A673 (cell line): ENCODE data around the gene NOP16. TPM values are rescaled to one million over a fixed set of nuclear protein-coding genes. Genes with fewer than 3 reads are reported as not detected.

ENCODE experiments used
- BruUV-seq: library from RNA; stranded (reverse); fragments of 400-500 nt; replicated peaks from 2 replicates; lab custom pipeline; 2021; lab: Mats Ljungman, UMichigan
- CTCF ChIA-PET: fragments of 300-600 bp; sonication (Branson Sonifier 250); formaldehyde crosslinking; loops from one replicate; lab custom pipeline; 2022; ENCODE audit warnings: antibody characterized with exemption; lab: Charles Lee
- POLR2A ChIA-PET: fragments of 300-600 bp; sonication (Branson Sonifier 250); formaldehyde crosslinking; loops from one replicate; lab custom pipeline; 2022; ENCODE audit warnings: antibody characterized with exemption; ENCODE audit not compliant: low non-redundant PET; lab: Charles Lee
- DNase-seq: peaks from one replicate; pipeline ENCODE4 v3.0.0-alpha.2; 2015; ENCODE audit warnings: low spot score
- H3K27ac ChIP-seq: fragments of 200-600 bp; sonication (generic); 2 replicates; pipeline ENCODE4 v1.5.1; 2016; ENCODE audit warnings: mixed run types, low read depth, mild to moderate bottlenecking, mixed read lengths, antibody characterized with exemption, low read length; ENCODE audit not compliant: poor library complexity, severe bottlenecking
- H3K27me3 ChIP-seq: fragments of 200-600 bp; sonication (generic); replicated peaks from 2 replicates; pipeline ENCODE4 v1.6.1; 2017; ENCODE audit warnings: mixed run types, low read depth, mild to moderate bottlenecking, mixed read lengths, antibody characterized with exemption, low read length; ENCODE audit not compliant: insufficient read depth, poor library complexity
- H3K36me3 ChIP-seq: fragments of 200-600 bp; sonication (generic); 2 replicates; pipeline ENCODE4 v1.6.1; 2016; ENCODE audit warnings: mixed run types, mild to moderate bottlenecking, mixed read lengths, antibody characterized with exemption, low read length; ENCODE audit not compliant: insufficient read depth, poor library complexity, severe bottlenecking
- H3K4me1 ChIP-seq: fragments of 200-600 bp; sonication (generic); 2 replicates; pipeline ENCODE4 v1.6.1; 2017; ENCODE audit warnings: mixed run types, mild to moderate bottlenecking, mixed read lengths, antibody characterized with exemption, low read length; ENCODE audit not compliant: insufficient read depth, poor library complexity, severe bottlenecking
- H3K4me3 ChIP-seq: fragments of 200-600 bp; sonication (generic); 2 replicates; pipeline ENCODE4 v1.5.1; 2016; ENCODE audit warnings: low read depth, mixed run types, mild to moderate bottlenecking, mixed read lengths, low read length; ENCODE audit not compliant: poor library complexity, severe bottlenecking
- H3K9me3 ChIP-seq: fragments of 200-600 bp; sonication (generic); 2 replicates; pipeline ENCODE4 v1.6.1; 2016; ENCODE audit warnings: mixed run types, low read depth, mild to moderate bottlenecking, mixed read lengths, antibody characterized with exemption, low read length; ENCODE audit not compliant: poor library complexity, severe bottlenecking
- EZH2 ChIP-seq: fragments of 200-600 bp; sonication (generic); IDR thresholded peaks from 2 replicates; pipeline ENCODE4 v1.6.1; 2017; ENCODE audit warnings: borderline replicate concordance, low read depth, mild to moderate bottlenecking, mixed read lengths, antibody characterized with exemption, low read length; ENCODE audit not compliant: poor library complexity, severe bottlenecking
- intact Hi-C: fragments of 100-400 bp; cut with micrococcal nuclease; formaldehyde crosslinking; loops from one replicate; pipeline ENCODE4 v1.10.0; 2022; ENCODE audit not compliant: unreplicated experiment
- total RNA-seq: library from RNA; stranded (reverse); gene quantifications from 2 replicates; pipeline ENCODE4 v1.2.3, GENCODE V29; 2021
- TF ChIP-seq, protein P1 (sequence below): fragments of 300-800, 200-600 bp; sonication (generic); conservative IDR thresholded peaks from 2 replicates; pipeline ENCODE4 v1.5.1; 2017; ENCODE audit warnings: low read depth, mild to moderate bottlenecking, antibody characterized with exemption, low read length, moderate library complexity, mixed read lengths

NOP16 gene
- total RNA-seq, 1 experiment from 2014 or later = 66.0 TPM

DNA sequence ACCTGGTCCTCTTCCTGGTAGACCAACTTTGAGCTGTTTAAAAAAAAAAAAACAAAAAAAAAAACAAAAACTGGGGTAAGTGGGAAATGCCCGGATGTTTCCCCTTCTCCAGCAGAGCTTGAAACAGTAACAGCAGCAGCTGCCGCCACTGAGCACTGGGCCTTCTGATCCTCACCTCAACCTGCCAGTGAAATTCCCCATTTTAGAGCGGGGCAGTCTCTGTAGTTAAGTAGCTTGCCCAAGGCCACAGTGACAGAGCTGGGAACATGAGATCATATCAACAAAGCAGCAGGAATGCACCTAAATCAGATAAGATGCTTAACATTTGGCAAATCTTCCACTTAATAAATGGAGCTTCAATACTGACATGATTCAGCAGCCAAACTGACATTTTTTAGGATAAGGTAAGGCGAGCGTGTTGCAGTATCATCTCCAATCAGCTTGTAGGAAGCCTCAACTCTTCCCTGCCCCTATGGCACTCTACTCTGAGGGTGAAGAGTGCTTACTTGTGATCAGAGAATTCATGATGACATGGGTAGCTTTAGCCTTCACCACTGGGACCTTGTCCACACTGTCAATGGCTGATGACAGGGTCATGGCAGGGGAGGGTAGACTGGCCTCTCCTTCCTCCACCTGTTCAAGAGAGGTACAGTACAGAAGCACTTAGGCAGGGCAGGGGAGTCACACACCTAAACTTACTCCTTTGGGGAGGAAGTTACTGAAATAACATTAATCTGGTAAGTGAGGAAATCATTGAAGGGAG lies 36.1 kb downstream of the NOP16 start:
- Histone ChIP-seq H3K36me3 (peaks cover 55% of the 10 kb centered on the region), H3K4me3 (no peak overlapping the region), H3K9me3 (no peaks in the 10 kb centered on the region), H3K27ac (no peak overlapping the region), H3K27me3 (no peaks in the 10 kb centered on the region), H3K4me1 (no peaks in the 10 kb centered on the region)
- TF ChIP-seq, protein P1, sequence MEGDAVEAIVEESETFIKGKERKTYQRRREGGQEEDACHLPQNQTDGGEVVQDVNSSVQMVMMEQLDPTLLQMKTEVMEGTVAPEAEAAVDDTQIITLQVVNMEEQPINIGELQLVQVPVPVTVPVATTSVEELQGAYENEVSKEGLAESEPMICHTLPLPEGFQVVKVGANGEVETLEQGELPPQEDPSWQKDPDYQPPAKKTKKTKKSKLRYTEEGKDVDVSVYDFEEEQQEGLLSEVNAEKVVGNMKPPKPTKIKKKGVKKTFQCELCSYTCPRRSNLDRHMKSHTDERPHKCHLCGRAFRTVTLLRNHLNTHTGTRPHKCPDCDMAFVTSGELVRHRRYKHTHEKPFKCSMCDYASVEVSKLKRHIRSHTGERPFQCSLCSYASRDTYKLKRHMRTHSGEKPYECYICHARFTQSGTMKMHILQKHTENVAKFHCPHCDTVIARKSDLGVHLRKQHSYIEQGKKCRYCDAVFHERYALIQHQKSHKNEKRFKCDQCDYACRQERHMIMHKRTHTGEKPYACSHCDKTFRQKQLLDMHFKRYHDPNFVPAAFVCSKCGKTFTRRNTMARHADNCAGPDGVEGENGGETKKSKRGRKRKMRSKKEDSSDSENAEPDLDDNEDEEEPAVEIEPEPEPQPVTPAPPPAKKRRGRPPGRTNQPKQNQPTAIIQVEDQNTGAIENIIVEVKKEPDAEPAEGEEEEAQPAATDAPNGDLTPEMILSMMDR = no peak
- TF ChIP-seq EZH2 = no peak
- DNase-seq = no peak
- CTCF ChIA-PET = no interaction called here
- intact Hi-C loops = no loop called here
- POLR2A ChIA-PET = no interaction called here
- BruUV-seq = no TSS peak

DNA sequence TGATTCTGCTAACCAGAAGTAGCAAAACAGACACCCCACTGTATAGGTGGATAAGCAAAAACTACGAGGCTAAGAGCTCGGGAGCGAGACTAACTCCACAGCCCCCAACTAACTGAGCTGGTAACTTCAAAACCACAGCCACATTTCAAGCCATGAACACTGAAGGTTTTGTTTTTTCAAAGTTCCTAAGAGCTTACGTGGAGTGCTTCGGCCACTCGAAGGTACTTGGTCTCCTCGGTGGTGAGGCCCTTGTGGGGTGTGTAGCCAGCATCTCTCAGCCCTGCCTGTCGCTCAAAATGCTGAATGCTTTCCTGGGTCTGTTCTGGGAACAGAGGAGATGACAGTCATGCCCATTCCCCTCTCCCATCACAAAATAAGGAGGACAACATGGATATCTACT lies 38.0 kb downstream of the NOP16 start:
- Histone ChIP-seq H3K4me3 (no peak overlapping the region), H3K4me1 (no peaks in the 10 kb centered on the region), H3K27ac (no peak overlapping the region), H3K36me3 (peaks cover 71% of the 10 kb centered on the region), H3K27me3 (no peaks in the 10 kb centered on the region), H3K9me3 (no peaks in the 10 kb centered on the region)
- no TSS peak for BruUV-seq
- intact Hi-C loops = no loop called here
- TF ChIP-seq, protein P1 = no peak
- DNase-seq = no peak
- POLR2A ChIA-PET = no interaction called here
- CTCF ChIA-PET = no interaction called here

- H3K36me3 ChIP-seq = peaks cover 32% of the 10 kb centered on the region
- TF ChIP-seq, protein P1 = no peak
- no peak for TF ChIP-seq EZH2
- no peak for DNase-seq
- H3K4me3 ChIP-seq = no peak overlapping the region
- no TSS peak for BruUV-seq
- H3K9me3 ChIP-seq = no peaks in the 10 kb centered on the region
- ChIA-PET POLR2A (interaction anchor here (0.6 kb wide), 1 partner anchor 25 kb away, joined by 11 read pairs; no protein-coding TSS in a partner anchor), CTCF (no interaction called here)
- no peaks in the 10 kb centered on the region for H3K4me1 ChIP-seq
- no peaks in the 10 kb centered on the region for H3K27me3 ChIP-seq
- intact Hi-C loops = no loop called here
- H3K27ac ChIP-seq = no peak overlapping the region
Measured at GRCh38 chr5:176342766-176343458, 45.5 kb downstream of the NOP16 start.
